CD14-positive monocyte (primary cell): ENCODE measurements around the gene FAM20C. TPM values are rescaled to one million over a fixed set of nuclear protein-coding genes. Genes with fewer than 3 reads are reported as not detected.

Experiments
- DNase-seq, 3 donors: peaks; one replicate each; pipeline ENCODE4 v3.0.0-alpha.2; 2011 to 2022
- H2AFZ ChIP-seq: 2 replicates; pipeline ENCODE4 v1.6.0; 2012; ENCODE audit warnings: mild to moderate bottlenecking, low read depth, low read length, inconsistent platforms; ENCODE audit not compliant: insufficient read depth, poor library complexity, severe bottlenecking
- H3K27ac ChIP-seq, 2 donors: 1 replicate in 1 of 2; 2 replicates in 1 of 2; pipeline ENCODE4 v1.5.1; 2012 to 2013; ENCODE audit warnings: low read length in 2 of 2, control low read depth in 1 of 2, inconsistent platforms in 1 of 2, low read depth in 1 of 2, mild to moderate bottlenecking in 1 of 2
- H3K27me3 ChIP-seq, 2 donors: one replicate each; pipeline versions ENCODE4 v1.6.0 to v1.6.1; 2011 to 2013; ENCODE audit warnings: low read length in 2 of 2; ENCODE audit not compliant: control insufficient read depth in 2 of 2, insufficient read depth in 2 of 2
- H3K36me3 ChIP-seq, 2 donors: replicated peaks in 1 of 2; 1 replicate in 1 of 2; 2 replicates in 1 of 2; pipeline versions ENCODE4 v1.5.1 to v1.6.1; 2012 to 2013; ENCODE audit warnings: low read length in 2 of 2, control low read depth in 1 of 2, inconsistent platforms in 1 of 2, mild to moderate bottlenecking in 1 of 2; ENCODE audit not compliant: insufficient read depth in 2 of 2, control insufficient read depth in 1 of 2
- H3K4me1 ChIP-seq, 2 donors: 1 replicate in 1 of 2; 2 replicates in 1 of 2; pipeline versions ENCODE4 v1.5.1 to v1.6.1; 2012 to 2013; ENCODE audit warnings: low read length in 2 of 2, control low read depth in 1 of 2, inconsistent platforms in 1 of 2, mild to moderate bottlenecking in 1 of 2, moderate library complexity in 1 of 2; ENCODE audit not compliant: insufficient read depth in 2 of 2, control insufficient read depth in 1 of 2
- H3K4me2 ChIP-seq: replicated peaks from 2 replicates; pipeline ENCODE3; 2012; ENCODE audit warnings: low read length, moderate library complexity, mild to moderate bottlenecking; ENCODE audit not compliant: poor library complexity, severe bottlenecking; ENCODE audit errors: extremely low read depth
- H3K4me3 ChIP-seq, 3 experiments: fragments of 200-600 bp in 1 of 3; sonication (generic) in 1 of 3; replicated peaks in 1 of 3; 1 replicate in 2 of 3; 2 replicates in 1 of 3; pipeline ENCODE4 v1.5.1; 2011 to 2013; ENCODE audit warnings: low read length in 3 of 3, mild to moderate bottlenecking in 3 of 3, control low read depth in 2 of 3, low read depth in 2 of 3, inconsistent platforms in 1 of 3, moderate library complexity in 1 of 3
- H3K79me2 ChIP-seq: 2 replicates; pipeline ENCODE4 v1.6.0; 2012; ENCODE audit warnings: mild to moderate bottlenecking, control low read depth, inconsistent platforms, low read length, moderate library complexity; ENCODE audit not compliant: insufficient read depth
- H3K9ac ChIP-seq: 2 replicates; pipeline ENCODE4 v1.6.0; 2017; ENCODE audit warnings: low read length, mild to moderate bottlenecking; ENCODE audit not compliant: insufficient read depth, poor library complexity, severe bottlenecking
- H3K9me3 ChIP-seq, 2 donors: replicated peaks in 1 of 2; 1 replicate in 1 of 2; 2 replicates in 1 of 2; pipeline versions ENCODE4 v1.5.1 to v1.6.1; 2012 to 2013; ENCODE audit warnings: low read length in 2 of 2, control low read depth in 1 of 2; ENCODE audit not compliant: control insufficient read depth in 1 of 2, insufficient read depth in 1 of 2
- H4K20me1 ChIP-seq: 2 replicates; pipeline ENCODE4 v1.6.0; 2012; ENCODE audit warnings: mild to moderate bottlenecking, low read length, control low read depth, moderate library complexity; ENCODE audit not compliant: insufficient read depth
- H3K27ac Mint-ChIP-seq, 7 donors: one replicate each; pipeline ENCODE4 v1.8.0; 2020; ENCODE audit warnings: mild to moderate bottlenecking in 7 of 7, mixed read lengths in 7 of 7, moderate library complexity in 6 of 7, inconsistent platforms in 2 of 7
- H3K27me3 Mint-ChIP-seq, 3 donors: one replicate each; pipeline ENCODE4 v1.8.0; 2021 to 2022; ENCODE audit warnings: low read depth in 3 of 3, mild to moderate bottlenecking in 3 of 3, mixed read lengths in 3 of 3, moderate library complexity in 3 of 3, inconsistent platforms in 1 of 3
- H3K36me3 Mint-ChIP-seq, 2 donors: one replicate each; pipeline ENCODE4 v1.8.0; 2020; ENCODE audit warnings: mixed read lengths in 2 of 2, inconsistent platforms in 1 of 2, mild to moderate bottlenecking in 1 of 2
- H3K4me1 Mint-ChIP-seq: one replicate; pipeline ENCODE4 v1.8.0; 2020; ENCODE audit warnings: mild to moderate bottlenecking, mixed read lengths
- H3K4me3 Mint-ChIP-seq, 2 donors: one replicate each; pipeline ENCODE4 v1.8.0; 2020; ENCODE audit warnings: mild to moderate bottlenecking in 2 of 2, mixed read lengths in 2 of 2, moderate library complexity in 1 of 2
- H3K9me3 Mint-ChIP-seq, 7 donors: one replicate each; pipeline ENCODE4 v1.8.0; 2020 to 2022; ENCODE audit warnings: mixed read lengths in 7 of 7, mild to moderate bottlenecking in 6 of 7, moderate library complexity in 6 of 7, inconsistent platforms in 2 of 7
- WGBS: methylation state at CpG from one replicate; pipeline ENCODE4 v1.1.5; 2013; ENCODE audit warnings: missing lambda C conversion rate; ENCODE audit not compliant: insufficient coverage; 5-methylcytosine and 5-hydroxymethylcytosine counted together
- intact Hi-C, 2 donors: fragments of 100-400 bp; cut with micrococcal nuclease; formaldehyde crosslinking; loops; one replicate each; pipeline versions ENCODE4 v1.15.0 to v1.15.1; 2023
- polyA plus RNA-seq, 3 donors: library from polyadenylated mRNA; depleted of rRNA in 1 of 3; unstranded in 2 of 3; stranded (reverse) in 1 of 3; fragments of 300-500 nt in 2 of 3; fragments of >200 nt in 1 of 3; fragmentation: Illumina TruSeq in 2 of 3; gene quantifications; 1 replicate in 2 of 3; 2 replicates in 1 of 3; pipeline ENCODE4 v1.2.3, GENCODE V29; 2012 to 2021
- TF ChIP-seq, protein P1 (sequence below): fragments of 200-600 bp; IDR thresholded peaks from one replicate; pipeline ENCODE4 v1.8.0; 2022; ENCODE audit warnings: antibody characterized with exemption, mild to moderate bottlenecking

Gene FAM20C
- polyA plus RNA-seq, 3 donors: 1.2 to 32.2 (median 1.5) TPM

DNA sequence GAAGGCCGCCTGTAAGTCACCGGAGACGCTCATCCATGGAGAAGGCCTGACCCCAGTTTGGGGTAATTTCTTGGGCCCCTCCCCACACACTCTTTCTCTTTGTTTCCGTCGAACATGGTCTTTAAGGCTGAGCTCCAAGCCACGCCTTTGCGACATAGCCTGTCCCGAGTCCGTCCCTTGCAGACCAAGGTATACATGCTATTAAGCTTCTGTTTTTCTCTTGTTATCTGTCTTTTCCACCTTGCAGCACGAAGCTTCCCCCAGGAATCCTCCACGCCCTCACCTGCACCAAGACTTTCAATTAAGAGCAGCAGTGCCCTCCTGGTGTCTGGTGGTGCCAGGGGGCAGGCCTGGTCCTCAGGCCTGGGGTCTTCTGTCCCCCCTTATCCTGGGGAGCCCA lies 4.2 kb upstream of the FAM20C start:
- H3K4me3 Mint-ChIP-seq: no peak overlapping the region
- 94% methylated on average over 6 of the region's 11 CpGs for WGBS
- peaks cover 0 to 9% of the 10 kb centered on the region in 2 donors for H3K27me3 ChIP-seq
- no peak overlapping the region for H2AFZ ChIP-seq
- H3K9me3 Mint-ChIP-seq: no peaks in the 10 kb centered on the region
- H3K4me1 ChIP-seq: peaks cover 7 to 14% of the 10 kb centered on the region in 2 donors
- H4K20me1 ChIP-seq: peaks cover 6% of the 10 kb centered on the region
- intact Hi-C loops: no loop called here
- H3K79me2 ChIP-seq: no peaks in the 10 kb centered on the region
- TF ChIP-seq, protein P1, sequence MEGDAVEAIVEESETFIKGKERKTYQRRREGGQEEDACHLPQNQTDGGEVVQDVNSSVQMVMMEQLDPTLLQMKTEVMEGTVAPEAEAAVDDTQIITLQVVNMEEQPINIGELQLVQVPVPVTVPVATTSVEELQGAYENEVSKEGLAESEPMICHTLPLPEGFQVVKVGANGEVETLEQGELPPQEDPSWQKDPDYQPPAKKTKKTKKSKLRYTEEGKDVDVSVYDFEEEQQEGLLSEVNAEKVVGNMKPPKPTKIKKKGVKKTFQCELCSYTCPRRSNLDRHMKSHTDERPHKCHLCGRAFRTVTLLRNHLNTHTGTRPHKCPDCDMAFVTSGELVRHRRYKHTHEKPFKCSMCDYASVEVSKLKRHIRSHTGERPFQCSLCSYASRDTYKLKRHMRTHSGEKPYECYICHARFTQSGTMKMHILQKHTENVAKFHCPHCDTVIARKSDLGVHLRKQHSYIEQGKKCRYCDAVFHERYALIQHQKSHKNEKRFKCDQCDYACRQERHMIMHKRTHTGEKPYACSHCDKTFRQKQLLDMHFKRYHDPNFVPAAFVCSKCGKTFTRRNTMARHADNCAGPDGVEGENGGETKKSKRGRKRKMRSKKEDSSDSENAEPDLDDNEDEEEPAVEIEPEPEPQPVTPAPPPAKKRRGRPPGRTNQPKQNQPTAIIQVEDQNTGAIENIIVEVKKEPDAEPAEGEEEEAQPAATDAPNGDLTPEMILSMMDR: no peak
- peaks cover 10 to 15% of the 10 kb centered on the region in 2 donors for H3K36me3 Mint-ChIP-seq
- H3K9ac ChIP-seq: no peak overlapping the region
- H3K9me3 ChIP-seq: no peaks in the 10 kb centered on the region
- H3K36me3 ChIP-seq: no peaks in the 10 kb centered on the region
- H3K27me3 Mint-ChIP-seq: peaks cover 7 to 34% (median 16%) of the 10 kb centered on the region in 3 donors
- peaks cover 17% of the 10 kb centered on the region for H3K4me1 Mint-ChIP-seq
- H3K27ac ChIP-seq: no peak overlapping the region
- H3K27ac Mint-ChIP-seq: peak overlapping the region in 2 of 7 donors; percentile 26 to 61
- no peak for DNase-seq
- no peak overlapping the region for H3K4me2 ChIP-seq
- H3K4me3 ChIP-seq: no peak overlapping the region

DNA sequence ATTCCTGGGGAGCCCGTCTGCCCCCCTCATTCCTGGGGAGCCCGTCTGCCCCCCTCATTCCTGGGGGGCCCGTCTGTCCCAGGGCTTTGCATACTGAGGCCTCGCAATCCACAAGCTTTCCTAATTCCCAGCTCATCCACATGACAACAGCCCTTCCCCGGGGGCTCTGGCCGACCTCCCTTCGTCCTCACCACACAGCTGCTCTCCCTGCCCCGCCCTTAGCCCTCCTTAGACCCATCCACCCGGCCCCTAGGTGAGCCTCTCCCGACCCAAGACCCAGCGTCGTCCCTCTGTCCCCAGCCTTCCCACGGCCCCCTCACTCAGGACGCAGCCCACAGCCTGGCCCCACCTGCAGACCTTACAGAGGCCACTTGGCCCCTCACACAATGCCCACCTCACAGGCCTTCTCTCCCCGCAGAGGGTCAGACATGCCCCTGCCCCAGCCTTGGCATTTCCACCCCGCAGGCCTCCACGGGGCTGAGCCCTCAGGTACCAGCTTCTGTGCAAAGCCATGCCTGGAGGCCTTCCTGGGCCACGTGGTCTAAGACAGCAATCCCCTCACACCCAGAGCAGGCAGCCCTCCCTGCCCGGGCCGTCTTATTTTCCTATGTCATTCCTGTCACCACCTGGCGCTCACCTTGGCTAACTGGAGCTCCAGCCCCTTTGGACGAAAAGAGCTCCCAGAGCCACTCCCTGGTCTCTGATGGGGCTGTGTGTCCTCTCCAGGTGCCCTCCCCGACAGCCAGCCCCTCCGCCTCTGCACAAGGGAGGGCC lies 3.5 kb upstream of the FAM20C start:
- 83% methylated on average over 24 of the region's 24 CpGs for WGBS

More for the DNA sequence above, 3.5 kb upstream of the FAM20C start:
- Mint-ChIP-seq H3K36me3 (peaks cover 12 to 17% of the 10 kb centered on the region in 2 donors), H3K4me1 (peaks cover 16% of the 10 kb centered on the region), H3K27me3 (peaks cover 10 to 37% (median 16%) of the 10 kb centered on the region in 3 donors), H3K27ac (peak overlapping the region in 1 of 7 donors; percentile 0), H3K4me3 (no peak overlapping the region), H3K9me3 (no peaks in the 10 kb centered on the region)
- no peak overlapping the region for H3K27ac ChIP-seq
- H3K9me3 ChIP-seq: no peaks in the 10 kb centered on the region
- peaks cover 0 to 12% of the 10 kb centered on the region in 2 donors for H3K27me3 ChIP-seq
- H3K36me3 ChIP-seq: no peaks in the 10 kb centered on the region
- H3K4me1 ChIP-seq: peaks cover 10 to 21% of the 10 kb centered on the region in 2 donors
- peaks cover 13% of the 10 kb centered on the region for H4K20me1 ChIP-seq
- no peak for DNase-seq
- no peak overlapping the region for H3K4me3 ChIP-seq
- intact Hi-C loops: no loop called here
- H2AFZ ChIP-seq: no peak overlapping the region
- no peak overlapping the region for H3K4me2 ChIP-seq
- TF ChIP-seq, protein P1: no peak
- H3K9ac ChIP-seq: no peak overlapping the region
- H3K79me2 ChIP-seq: peaks cover 6% of the 10 kb centered on the region
